ENCODE measurements around the gene OR51A4.

GRCh38 chr11:4983841-4984240 is 36.4 kb upstream of the OR51A4 start:
- TF ChIP-seq POLR2A (IDR thresholded peaks at IDR 0.05), result no peak
- TF ChIP-seq CTCF (IDR thresholded peaks at IDR 0.05), result no peak
